ENCODE measurements around the gene NF2. TPM values are rescaled to one million over a fixed set of nuclear protein-coding genes. Genes with fewer than 3 reads are reported as not detected.

The NF2 gene
- total and polyA plus RNA-seq, 7 donors: 12.8 to 59.7 (median 43.2) TPM

GRCh38 chr22:29641700-29642330 is 38.4 kb downstream of the NF2 start:
- no peaks in the 10 kb centered on the region for H3K27me3 ChIP-seq (ENCODE audit: insufficient read depth in 3 of 3, low read length in 2 of 3)
- peaks cover 0 to 53% of the 10 kb centered on the region in 2 donors for H3K36me3 ChIP-seq (ENCODE audit: insufficient read depth in 1 of 2, low read depth in 1 of 2)
- no peak overlapping the region for H3K4me3 ChIP-seq
- no peak for DNase-seq
- ATAC-seq: no peak
- intact Hi-C loops (cut with DNase I): no loop called here
- H3K27ac ChIP-seq: no peak overlapping the region
- 74 to 77% (median 75%) methylated on average over 10 of the region's 10 CpGs for WGBS, 3 donors
- H3K4me1 ChIP-seq: no peaks in the 10 kb centered on the region
- no peak for TF ChIP-seq CTCF (IDR thresholded peaks at IDR 0.05)
- H3K9me3 ChIP-seq: no peaks in the 10 kb centered on the region

DNA sequence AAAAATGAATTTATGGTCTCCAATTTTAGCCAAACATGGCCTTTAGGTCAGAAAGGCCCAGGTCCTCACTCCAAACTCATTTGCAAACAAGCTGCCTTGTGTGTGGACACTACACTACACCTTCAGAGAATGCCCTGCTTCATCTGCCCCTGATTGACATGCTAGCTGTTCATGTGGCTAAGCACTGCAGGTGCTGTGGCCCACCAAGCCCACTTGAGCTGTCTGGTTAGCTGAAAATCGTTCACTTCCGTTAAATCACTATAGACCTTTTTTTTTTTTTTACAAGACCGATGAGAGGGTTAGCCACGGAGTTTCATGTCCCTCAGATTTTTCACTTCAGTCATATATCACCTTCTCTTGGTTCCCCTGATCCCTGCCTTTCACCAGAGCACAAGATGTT is 39.3 kb downstream of the NF2 start:
- Histone ChIP-seq H3K36me3 (ENCODE audit: insufficient read depth in 1 of 2, low read depth in 1 of 2) (peaks cover 0 to 46% of the 10 kb centered on the region in 2 donors), H3K4me3 (no peak overlapping the region), H3K9me3 (no peaks in the 10 kb centered on the region), H3K27me3 (ENCODE audit: insufficient read depth in 3 of 3, low read length in 2 of 3) (no peaks in the 10 kb centered on the region), H3K4me1 (no peaks in the 10 kb centered on the region), H3K27ac (no peak overlapping the region)
- 82 to 89% (median 85%) methylated on average over 4 of the region's 4 CpGs for WGBS, 3 donors
- no peak for ATAC-seq
- intact Hi-C loops (cut with DNase I): no loop called here
- no peak for DNase-seq
- no peak for TF ChIP-seq CTCF (IDR thresholded peaks at IDR 0.05)

DNA sequence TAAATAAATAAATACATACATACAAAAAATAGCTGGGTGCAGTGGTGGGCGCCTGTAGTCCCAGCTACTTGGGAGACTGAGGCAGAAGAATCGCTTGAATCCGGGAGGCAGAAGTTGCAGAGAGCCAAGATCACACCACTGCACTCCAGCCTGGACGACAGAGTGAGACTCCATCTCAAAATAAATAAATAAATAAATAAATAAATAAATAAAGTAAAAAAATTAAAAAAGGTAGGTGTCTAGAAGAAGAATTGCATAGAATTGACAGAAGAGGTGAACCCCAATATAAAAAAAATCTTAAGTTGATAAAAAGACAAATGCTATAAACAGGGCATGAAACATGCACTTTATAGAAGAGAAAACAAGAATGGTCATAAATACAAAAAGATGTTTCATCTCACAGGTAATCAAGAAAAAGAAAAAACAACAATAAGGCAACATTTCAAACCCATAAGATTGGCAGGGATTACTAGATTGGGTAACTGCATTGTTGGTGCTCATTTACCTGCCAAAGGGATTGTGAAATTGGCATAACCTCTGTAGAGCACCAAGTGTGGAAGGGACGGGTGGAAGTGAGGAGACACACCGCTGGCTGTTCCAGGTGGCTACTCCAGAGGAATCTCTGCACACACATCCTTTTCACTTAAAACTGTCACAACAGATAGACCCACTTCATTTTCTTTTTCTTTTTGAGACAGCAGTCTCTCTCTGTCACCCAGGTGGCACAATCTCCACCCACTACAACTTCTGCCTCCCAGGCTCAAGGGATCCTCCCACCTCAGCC is 44.7 kb downstream of the NF2 start:
- DNase-seq (no peak), ATAC-seq (peak; percentile 43 to 87 (median 80))
- no peaks in the 10 kb centered on the region for H3K9me3 ChIP-seq
- H3K4me3 ChIP-seq: no peak overlapping the region
- no peaks in the 10 kb centered on the region for H3K27me3 ChIP-seq (ENCODE audit: insufficient read depth in 3 of 3, low read length in 2 of 3)
- WGBS, 3 donors: 75 to 82% (median 78%) methylated on average over 6 of the region's 6 CpGs
- peaks cover 0 to 20% of the 10 kb centered on the region in 2 donors for H3K36me3 ChIP-seq (ENCODE audit: insufficient read depth in 1 of 2, low read depth in 1 of 2)
- no peak overlapping the region for H3K27ac ChIP-seq
- no peak for TF ChIP-seq CTCF (IDR thresholded peaks at IDR 0.05)
- H3K4me1 ChIP-seq: no peaks in the 10 kb centered on the region
- intact Hi-C loops (cut with DNase I): no loop called here

GRCh38 chr22:29650370-29650769 is 46.9 kb downstream of the NF2 start:
- ATAC-seq: no peak
- no peak for TF ChIP-seq CTCF (IDR thresholded peaks at IDR 0.05)
- intact Hi-C loops (cut with DNase I): no loop called here
- no peak for DNase-seq
- H3K4me3 ChIP-seq: no peak overlapping the region
- H3K36me3 ChIP-seq (ENCODE audit: insufficient read depth in 1 of 2, low read depth in 1 of 2): peaks cover 0 to 22% of the 10 kb centered on the region in 2 donors
- WGBS, 3 donors: 61 to 84% (median 63%) methylated on average over 5 of the region's 5 CpGs
- no peaks in the 10 kb centered on the region for H3K4me1 ChIP-seq
- H3K27me3 ChIP-seq (ENCODE audit: insufficient read depth in 3 of 3, low read length in 2 of 3): no peaks in the 10 kb centered on the region
- H3K9me3 ChIP-seq: no peaks in the 10 kb centered on the region
- H3K27ac ChIP-seq: no peak overlapping the region

All from psoas muscle (tissue), 8 donors.